HG02885 (cell line): ENCODE data around the gene C18orf63.
"Not testable (repeated sequence)": the region's sequence is repeated elsewhere in the genome, so short reads cannot be mapped to it uniquely, and the experiment has no call there.

Experiments
- ATAC-seq: cut with Tn5 transposase; IDR thresholded peaks from one replicate; pipeline ENCODE4 v1.9.1; 2021; ENCODE audit warnings: mild to moderate bottlenecking; ENCODE audit not compliant: unreplicated experiment, poor library complexity

Gene C18orf63

GRCh38 chr18:74285583-74285982 is 30.1 kb upstream of the C18orf63 start:
- not testable (repeated sequence) for ATAC-seq

- ATAC-seq: no peak
Observed at GRCh38 chr18:74286106-74286855, 29.4 kb upstream of the C18orf63 start.

GRCh38 chr18:74286856-74287255 is 28.8 kb upstream of the C18orf63 start:
- no peak for ATAC-seq

DNA sequence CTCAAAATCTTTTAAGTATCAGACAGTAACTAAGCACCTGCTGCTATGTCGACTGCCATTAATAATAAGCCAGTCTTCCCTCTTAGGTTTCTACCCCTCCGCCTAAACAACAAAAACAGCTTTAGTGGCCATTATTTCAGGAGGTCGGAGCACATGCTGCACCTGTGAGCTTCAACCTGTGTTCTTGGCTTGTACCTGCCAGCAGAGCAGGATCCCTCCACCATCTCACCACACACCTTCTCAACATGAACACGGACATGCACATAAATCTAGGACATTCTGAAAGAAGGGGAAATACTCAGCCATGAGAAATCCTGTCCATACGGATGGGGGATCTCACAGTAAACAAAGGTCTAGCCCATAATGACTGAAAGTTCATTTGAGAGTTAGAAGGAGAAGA is 27.6 kb upstream of the C18orf63 start:
- no peak for ATAC-seq

- ATAC-seq: no peak
Observed at GRCh38 chr18:74288730-74289129, 26.9 kb upstream of the C18orf63 start.

- no peak for ATAC-seq
Observed at GRCh38 chr18:74289137-74289536, 26.5 kb upstream of the C18orf63 start.

- ATAC-seq: no peak
Observed at GRCh38 chr18:74290021-74290420, 25.6 kb upstream of the C18orf63 start.

GRCh38 chr18:74290794-74291471 is 24.7 kb upstream of the C18orf63 start:
- ATAC-seq: no peak

DNA sequence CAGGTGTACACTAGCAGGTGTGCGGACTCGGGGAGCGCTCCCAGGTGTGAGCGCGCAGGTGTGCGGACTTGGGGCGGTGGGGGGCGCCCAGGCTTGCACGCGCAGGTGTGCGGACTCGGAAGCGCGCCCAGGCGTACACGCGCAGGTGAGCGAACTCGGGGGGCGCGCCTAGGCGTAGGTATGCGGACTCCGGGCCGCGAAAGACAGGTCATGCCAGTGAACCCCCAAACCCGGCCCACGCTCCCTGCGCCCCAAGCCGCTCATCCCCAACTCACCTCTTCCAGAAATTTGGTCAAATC is 24.2 kb upstream of the C18orf63 start:
- ATAC-seq: no peak

- ATAC-seq: peak; percentile 99
Observed at GRCh38 chr18:74291771-74292540, 23.7 kb upstream of the C18orf63 start, which contains the start of gene CYB5A. TSS of gene CYB5A (minus strand) at chr18:74291963. CDS start at chr18:74291875, 88 bp downstream.

GRCh38 chr18:74292541-74292858 is 23.1 kb upstream of the C18orf63 start:
- no peak for ATAC-seq

DNA sequence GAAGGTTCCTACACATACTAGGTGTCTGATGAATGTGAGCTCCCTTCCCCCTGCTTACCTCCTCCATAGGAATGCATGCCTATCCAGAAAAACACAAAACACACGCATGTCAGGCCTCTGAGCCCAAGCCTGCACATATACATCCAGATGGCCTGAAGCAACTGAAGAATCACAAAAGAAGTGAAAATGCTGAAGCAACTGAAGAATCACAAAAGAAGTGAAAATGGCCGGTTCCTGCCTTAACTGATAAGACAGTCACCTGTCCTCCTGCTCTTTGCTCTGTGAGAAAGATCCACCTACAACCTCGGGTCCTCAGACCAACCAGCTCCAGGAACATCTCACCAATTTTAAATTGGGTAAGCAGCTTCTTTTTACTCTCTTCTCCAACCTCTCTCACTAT is 22.7 kb upstream of the C18orf63 start:
- ATAC-seq: not testable (repeated sequence)

GRCh38 chr18:74294526-74294925 is 21.1 kb upstream of the C18orf63 start:
- ATAC-seq: no peak

DNA sequence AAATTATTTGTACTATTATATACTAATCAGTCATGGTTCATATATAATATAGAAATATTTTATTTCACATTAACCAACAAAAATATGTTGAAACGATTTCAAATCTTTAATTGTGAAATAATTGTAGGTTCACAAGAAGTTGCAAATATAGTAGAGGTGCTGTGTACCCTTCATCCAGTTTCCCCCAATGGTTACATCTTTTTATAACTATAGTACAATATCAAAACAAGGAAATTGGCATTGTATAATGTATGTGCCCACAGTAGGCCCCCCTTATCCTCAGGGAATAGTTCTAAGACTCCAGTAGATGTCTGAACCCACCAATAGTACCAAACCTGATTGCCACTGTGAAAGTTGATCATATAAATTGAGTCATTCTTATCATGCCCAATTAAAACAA is 16.5 kb upstream of the C18orf63 start:
- ATAC-seq: no peak

- ATAC-seq: no peak
Observed at GRCh38 chr18:74299746-74300145, 15.9 kb upstream of the C18orf63 start.

GRCh38 chr18:74303306-74303705 is 12.3 kb upstream of the C18orf63 start:
- no peak for ATAC-seq

GRCh38 chr18:74303936-74304335 is 11.7 kb upstream of the C18orf63 start:
- no peak for ATAC-seq

DNA sequence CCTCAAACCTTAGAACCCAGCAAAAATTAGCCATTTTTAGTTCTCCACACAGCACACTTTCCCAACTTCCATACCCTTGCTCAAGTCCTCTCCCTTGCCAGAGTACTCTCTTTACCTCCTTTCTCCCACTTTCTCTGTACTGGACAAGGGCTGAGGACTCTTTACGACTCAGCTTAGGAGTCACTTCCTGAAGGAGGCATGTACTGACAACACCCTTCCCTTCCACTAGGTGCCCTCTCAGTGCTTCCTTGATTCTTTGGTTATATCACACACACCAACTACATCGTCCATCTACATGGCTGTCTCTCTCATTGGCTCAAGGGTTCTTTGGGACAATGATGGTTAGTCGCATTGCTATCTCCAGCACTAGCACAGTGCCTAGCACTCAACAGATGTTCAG is 5.2 kb upstream of the C18orf63 start:
- ATAC-seq: peak; percentile 85

- no peak for ATAC-seq
Observed at GRCh38 chr18:74311000-74311399, 4.6 kb upstream of the C18orf63 start.

DNA sequence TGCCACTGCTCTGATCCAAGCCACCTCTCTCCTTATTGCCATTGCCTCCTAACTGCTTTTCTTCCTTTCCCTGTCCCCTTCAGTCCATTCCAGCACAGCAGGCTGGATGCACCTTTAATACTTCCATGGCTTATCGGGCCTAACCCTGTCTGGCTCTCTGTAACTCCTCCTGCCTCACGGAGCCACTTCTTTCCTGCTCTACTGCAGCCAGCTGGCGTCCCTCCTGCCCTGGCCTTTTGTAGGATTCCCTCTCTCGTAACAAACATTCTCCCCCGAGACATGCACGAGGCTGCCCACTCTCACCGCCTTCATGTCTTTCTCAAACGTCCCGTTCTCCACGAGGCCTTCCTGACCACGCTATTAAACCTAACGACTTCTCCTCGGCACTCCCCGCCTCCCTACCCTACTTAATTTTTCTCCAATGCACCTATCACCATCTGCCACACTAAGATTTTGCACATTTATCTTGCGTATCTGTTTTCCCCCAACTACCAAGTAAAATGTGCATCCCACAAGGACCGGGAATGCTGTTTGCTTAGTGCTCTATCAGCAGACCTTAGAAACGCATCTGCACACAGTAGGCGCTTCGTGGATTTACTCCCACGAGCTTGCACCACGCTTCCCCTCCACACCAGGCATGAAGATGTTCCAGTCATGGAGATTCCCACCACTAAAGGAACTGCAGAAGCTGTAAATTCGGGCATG is 728 bp upstream of the C18orf63 start:
- no peak for ATAC-seq
